Activated effector memory CD4-positive, alpha-beta T cell treated with Interleukin-2 at 50 U/mL for 16 hours (primary cell): ENCODE data around the gene AHSP.
"Not testable (repeated sequence)": the region's sequence is repeated elsewhere in the genome, so short reads cannot be mapped to it uniquely, and the experiment has no call there.

Experiments
- DNase-seq: peaks from one replicate; pipeline ENCODE4 v3.0.0-alpha.2; 2020

AHSP gene

GRCh38 chr16:31501226-31501965, 26.3 kb upstream of the AHSP start:
- no peak for DNase-seq

GRCh38 chr16:31501966-31502348, 25.7 kb upstream of the AHSP start:
- no peak for DNase-seq

- no peak for DNase-seq
Measured at GRCh38 chr16:31502981-31503380, 24.7 kb upstream of the AHSP start.

GRCh38 chr16:31503555-31503954, 24.1 kb upstream of the AHSP start:
- not testable (repeated sequence) for DNase-seq

GRCh38 chr16:31504159-31504558, 23.5 kb upstream of the AHSP start:
- no peak for DNase-seq

GRCh38 chr16:31505483-31505882, 22.2 kb upstream of the AHSP start:
- no peak for DNase-seq

- no peak for DNase-seq
Measured at GRCh38 chr16:31507617-31507928, 20.1 kb upstream of the AHSP start.

- peak; percentile 74 for DNase-seq
Measured at GRCh38 chr16:31507929-31508705, 19.6 kb upstream of the AHSP start, which contains the start of gene RUSF1. Gene RUSF1 (minus strand): TSS chr16:31508391. CDS start chr16:31508373, 18 bp downstream.

- DNase-seq = no peak
Measured at GRCh38 chr16:31508706-31509195, 18.9 kb upstream of the AHSP start.

GRCh38 chr16:31513126-31513525, 14.6 kb upstream of the AHSP start:
- no peak for DNase-seq

GRCh38 chr16:31513884-31514283, 13.8 kb upstream of the AHSP start:
- no peak for DNase-seq

- no peak for DNase-seq
Measured at GRCh38 chr16:31517800-31518402, 9.8 kb upstream of the AHSP start.

- DNase-seq = no peak
Measured at GRCh38 chr16:31519759-31520431, 7.8 kb upstream of the AHSP start.

GRCh38 chr16:31521368-31521767, 6.3 kb upstream of the AHSP start:
- DNase-seq = no peak

- no peak for DNase-seq
Measured at GRCh38 chr16:31522071-31522470, 5.6 kb upstream of the AHSP start.

- not testable (repeated sequence) for DNase-seq
Measured at GRCh38 chr16:31523768-31524167, 3.9 kb upstream of the AHSP start.

- no peak for DNase-seq
Measured at GRCh38 chr16:31525113-31525512, 2.6 kb upstream of the AHSP start.

- DNase-seq = no peak
Measured at GRCh38 chr16:31528523-31529107, 915 bp downstream of the AHSP start.

- no peak for DNase-seq
Measured at GRCh38 chr16:31529108-31529936, 1.6 kb downstream of the AHSP start.

- DNase-seq = no peak
Measured at GRCh38 chr16:31529937-31530312, 2.2 kb downstream of the AHSP start.

GRCh38 chr16:31530405-31530804, 2.7 kb downstream of the AHSP start:
- DNase-seq = no peak

GRCh38 chr16:31531096-31531495, 3.4 kb downstream of the AHSP start:
- DNase-seq = no peak
